ENCODE measurements around the gene COX17. TPM values are rescaled to one million over a fixed set of nuclear protein-coding genes. Genes with fewer than 3 reads are reported as not detected.

COX17 gene
- total and polyA plus RNA-seq, 9 of the 15 experiments (the other 6 are each of a cell fraction or from before 2014, with no cell fraction given), result 29.1 to 167 (median 60.6) TPM

DNA sequence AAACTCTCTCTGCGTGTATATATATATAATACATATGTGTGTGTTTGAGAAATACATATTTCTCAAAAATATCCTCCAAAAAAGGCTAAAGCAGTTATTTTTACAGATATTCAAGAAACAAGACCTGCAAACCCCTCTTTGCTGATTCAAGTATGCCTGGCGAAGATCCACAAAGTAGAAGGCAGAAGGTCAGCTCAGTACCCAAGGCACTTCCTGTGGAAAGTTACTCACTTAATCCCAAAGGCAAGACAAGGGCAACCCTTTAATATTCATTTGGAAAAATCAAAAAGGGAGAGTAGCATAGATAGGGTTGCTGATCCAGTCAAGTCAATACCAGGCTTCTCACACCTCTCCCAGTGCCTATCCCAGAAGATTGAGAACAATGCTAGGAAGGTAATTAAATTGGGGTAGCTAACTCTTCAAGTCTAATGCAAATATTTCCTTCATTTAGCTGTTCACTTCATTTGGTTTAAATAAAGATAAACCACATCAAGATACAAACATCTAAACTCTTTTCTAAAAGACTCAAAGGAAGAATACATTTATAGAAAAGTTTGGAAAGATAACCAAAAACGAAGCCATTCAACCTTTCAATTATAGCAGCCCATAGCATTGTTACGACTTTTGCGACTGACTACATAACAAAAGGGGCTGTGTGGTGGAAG, 7.2 kb downstream of the COX17 start:
- no peaks in the 10 kb centered on the region for H3K79me2 ChIP-seq (ENCODE audit: control insufficient read depth, insufficient read depth, low read length)
- no peak overlapping the region for H3K4me2 ChIP-seq (ENCODE audit: insufficient read depth, low read length)
- intact Hi-C loops (cut with micrococcal nuclease), result no loop called here
- 90% methylated on average over 5 of the region's 5 CpGs for WGBS (ENCODE audit: insufficient coverage, low coverage, missing lambda C conversion rate)
- TF ChIP-seq PCBP1 (IDR thresholded peaks at IDR 0.05; ENCODE audit: low read depth, low read length, poor library complexity, severe bottlenecking) (no peak), HNRNPH1 (optimal IDR thresholded peaks at IDR 0.05; ENCODE audit: low read depth, low read length) (no peak), BACH1 (tag; IDR thresholded peaks at IDR 0.05) (no peak), NRF1 (conservative IDR thresholded peaks at IDR 0.05 in 1 of 2, IDR thresholded peaks at IDR 0.05 in 1 of 2) (no peak), ZNF197 (CRISPR knock-in tag; IDR thresholded peaks at IDR 0.05; ENCODE audit: low read depth) (no peak), SIN3B (IDR thresholded peaks at IDR 0.05; ENCODE audit: low read depth) (no peak), RFX1 (IDR thresholded peaks at IDR 0.05) (no peak), U2AF2 (optimal IDR thresholded peaks at IDR 0.05; ENCODE audit: low read depth, low read length) (no peak), HINFP (tag; conservative IDR thresholded peaks at IDR 0.05; ENCODE audit: low read depth) (no peak), HIVEP1 (CRISPR knock-in tag; IDR thresholded peaks at IDR 0.05) (no peak), HOXB6 (CRISPR knock-in tag; IDR thresholded peaks at IDR 0.05; ENCODE audit: borderline replicate concordance) (no peak), MTA3 (IDR thresholded peaks at IDR 0.05; ENCODE audit: borderline replicate concordance) (no peak), ATF2 (CRISPR knock-in tag; IDR thresholded peaks at IDR 0.05) (no peak), CHCHD3 (CRISPR knock-in tag; IDR thresholded peaks at IDR 0.05) (no peak), ELF4 (CRISPR knock-in tag; IDR thresholded peaks at IDR 0.05) (no peak), NR1H2 (CRISPR knock-in tag; IDR thresholded peaks at IDR 0.05) (no peak)
- TF ChIP-seq, protein P1, sequence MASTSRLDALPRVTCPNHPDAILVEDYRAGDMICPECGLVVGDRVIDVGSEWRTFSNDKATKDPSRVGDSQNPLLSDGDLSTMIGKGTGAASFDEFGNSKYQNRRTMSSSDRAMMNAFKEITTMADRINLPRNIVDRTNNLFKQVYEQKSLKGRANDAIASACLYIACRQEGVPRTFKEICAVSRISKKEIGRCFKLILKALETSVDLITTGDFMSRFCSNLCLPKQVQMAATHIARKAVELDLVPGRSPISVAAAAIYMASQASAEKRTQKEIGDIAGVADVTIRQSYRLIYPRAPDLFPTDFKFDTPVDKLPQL (IDR thresholded peaks at IDR 0.05; ENCODE audit: extremely low read depth, insufficient read length), result no peak
- TF ChIP-seq, protein P2, sequence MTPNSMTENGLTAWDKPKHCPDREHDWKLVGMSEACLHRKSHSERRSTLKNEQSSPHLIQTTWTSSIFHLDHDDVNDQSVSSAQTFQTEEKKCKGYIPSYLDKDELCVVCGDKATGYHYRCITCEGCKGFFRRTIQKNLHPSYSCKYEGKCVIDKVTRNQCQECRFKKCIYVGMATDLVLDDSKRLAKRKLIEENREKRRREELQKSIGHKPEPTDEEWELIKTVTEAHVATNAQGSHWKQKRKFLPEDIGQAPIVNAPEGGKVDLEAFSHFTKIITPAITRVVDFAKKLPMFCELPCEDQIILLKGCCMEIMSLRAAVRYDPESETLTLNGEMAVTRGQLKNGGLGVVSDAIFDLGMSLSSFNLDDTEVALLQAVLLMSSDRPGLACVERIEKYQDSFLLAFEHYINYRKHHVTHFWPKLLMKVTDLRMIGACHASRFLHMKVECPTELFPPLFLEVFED (CRISPR knock-in tag; conservative IDR thresholded peaks at IDR 0.05), result no peak
- H3K27me3 ChIP-seq (ENCODE audit: control insufficient read depth in 2 of 2, insufficient read depth in 2 of 2, low read length in 2 of 2), result no peaks in the 10 kb centered on the region
- H3K4me3 ChIP-seq, result no peak overlapping the region
- no peaks in the 10 kb centered on the region for H4K20me1 ChIP-seq (replicated peaks; ENCODE audit: control insufficient read depth, insufficient read depth, low read length)
- no peak for ATAC-seq
- FAIRE-seq, result no peak
- in situ Hi-C loops (cut with MboI), result no loop called here
- no peak overlapping the region for H2AFZ ChIP-seq (ENCODE audit: low read depth, low read length)
- ChIA-PET CTCF (ENCODE audit: low intra/inter-chr PET ratio) (no interaction called here), POLR2A (interaction anchor here (0.7 kb wide), 1 partner anchor 30 kb away, joined by 5 read pairs; no protein-coding TSS in a partner anchor)
- H3K4me1 ChIP-seq (replicated peaks in 1 of 2; ENCODE audit: control insufficient read depth in 2 of 2, insufficient read depth in 2 of 2, low read length in 2 of 2), result peaks cover 0 to 5% of the 10 kb centered on the region in 2 experiments; a peak in 3 of 5 replicates
- no peak overlapping the region for H3K9ac ChIP-seq (ENCODE audit: insufficient read depth in 1 of 2, low read depth in 2 of 2, low read length in 2 of 2)
- H3K27ac ChIP-seq (ENCODE audit: extremely low read depth, low read depth, low read length), result no peak overlapping the region
- H3K9me3 ChIP-seq (replicated peaks; ENCODE audit: control insufficient read depth, insufficient read depth, low read depth, low read length), result no peaks in the 10 kb centered on the region
- no peak for DNase-seq (ENCODE audit: extremely low read depth in 1 of 4, low spot score in 3 of 4)
- no TSS peak for BruUV-seq (replicated peaks)
- no peaks in the 10 kb centered on the region for H3K9me1 ChIP-seq (ENCODE audit: control insufficient read depth, insufficient read depth, low read length)
- H3K36me3 ChIP-seq (ENCODE audit: control insufficient read depth, insufficient read depth, low read length), result peaks cover 47% of the 10 kb centered on the region
